ENCODE measurements around the gene TAS1R1. TPM values are rescaled to one million over a fixed set of nuclear protein-coding genes. Genes with fewer than 3 reads are reported as not detected.
A peak's percentile ranks its signal among the peaks of the same experiment; 100 is the strongest.

TAS1R1 gene
- total RNA-seq, 2 experiments from 2014 or later, result not detected

DNA sequence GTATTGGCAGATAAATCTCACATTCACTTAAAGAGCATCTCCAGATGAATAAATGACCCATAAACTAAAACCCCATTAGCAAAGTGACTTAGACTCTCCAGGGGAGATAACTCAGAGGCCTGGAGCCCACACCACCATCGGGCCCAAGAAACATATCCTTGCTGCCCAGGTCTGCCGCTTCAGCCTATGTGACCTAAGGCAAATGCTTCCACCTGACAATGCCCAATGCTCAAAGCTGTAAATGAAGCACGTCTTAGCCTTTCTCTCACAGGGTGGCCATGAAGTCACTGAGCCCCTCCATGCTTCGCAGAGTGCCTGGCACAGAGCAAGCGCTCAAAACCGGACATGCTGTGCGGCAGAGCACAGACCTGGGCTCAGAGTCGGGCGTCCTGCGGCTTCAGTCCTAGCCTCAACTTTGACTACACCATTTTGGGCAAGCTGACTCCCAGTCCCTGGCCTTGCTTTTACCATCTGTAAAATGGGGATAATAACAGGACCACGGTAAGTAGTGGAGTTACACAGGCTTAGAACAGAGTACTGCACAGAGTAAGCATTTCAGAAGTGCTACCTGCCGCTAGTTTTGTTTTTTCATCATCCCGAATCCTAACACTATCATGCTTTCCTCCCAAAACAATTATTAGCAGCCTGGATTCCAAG is 24.5 kb upstream of the TAS1R1 start:
- no peak overlapping the region for H3K27ac Mint-ChIP-seq
- CTCF ChIA-PET, result no interaction called here
- H3K27me3 Mint-ChIP-seq (ENCODE audit: low read depth), result no peaks in the 10 kb centered on the region
- intact Hi-C loops (cut with micrococcal nuclease), result no loop called here
- H3K4me3 Mint-ChIP-seq, result no peak overlapping the region
- H3K36me3 Mint-ChIP-seq (ENCODE audit: low read depth), result peaks cover 39% of the 10 kb centered on the region
- no peak for DNase-seq
- H3K4me1 Mint-ChIP-seq (ENCODE audit: low read depth), result peaks cover 4% of the 10 kb centered on the region
- H3K9me3 Mint-ChIP-seq, result no peaks in the 10 kb centered on the region

- H3K9me3 Mint-ChIP-seq, result no peaks in the 10 kb centered on the region
- H3K27ac Mint-ChIP-seq, result no peak overlapping the region
- peaks cover 4% of the 10 kb centered on the region for H3K4me1 Mint-ChIP-seq (ENCODE audit: low read depth)
- no peak overlapping the region for H3K4me3 Mint-ChIP-seq
- peaks cover 38% of the 10 kb centered on the region for H3K36me3 Mint-ChIP-seq (ENCODE audit: low read depth)
- DNase-seq, result no peak
- H3K27me3 Mint-ChIP-seq (ENCODE audit: low read depth), result no peaks in the 10 kb centered on the region
- CTCF ChIA-PET, result no interaction called here
- intact Hi-C loops (cut with micrococcal nuclease), result no loop called here
These were observed 23.1 kb upstream of the TAS1R1 start for GRCh38 chr1:6531996-6532395.

DNA sequence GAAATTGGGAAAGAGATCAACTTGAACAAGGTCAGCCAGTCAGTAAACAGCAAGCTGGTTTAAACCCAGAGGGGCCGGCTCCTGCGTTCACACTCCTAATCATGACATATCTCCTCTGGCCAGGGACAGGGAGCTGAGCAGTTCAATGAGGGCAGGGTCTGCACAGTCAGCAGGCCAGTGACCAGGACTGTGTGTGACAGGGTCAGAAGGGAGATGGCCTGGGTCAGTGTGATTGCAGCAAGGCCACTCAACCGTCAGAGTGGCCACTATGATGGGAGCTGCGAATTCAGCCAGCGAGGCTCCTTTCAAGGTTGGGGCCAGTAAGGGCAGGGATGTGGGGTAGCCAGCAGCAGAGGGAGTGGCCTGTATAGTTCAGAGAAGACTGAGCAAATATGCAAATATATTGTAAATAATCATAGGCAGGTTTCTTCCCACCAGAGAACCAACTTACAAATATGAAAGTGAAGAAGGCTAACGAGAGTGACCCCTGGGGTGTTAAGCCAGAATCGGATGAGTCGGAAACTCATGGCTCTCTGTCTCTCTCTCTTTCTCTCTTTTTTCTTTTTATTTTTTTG is 20.8 kb upstream of the TAS1R1 start:
- CTCF ChIA-PET, result interaction anchor here (1.5 kb wide), 1 partner anchor 10 kb away, joined by 4 read pairs; no protein-coding TSS in a partner anchor

GRCh38 chr1:6535214-6535613 is 19.9 kb upstream of the TAS1R1 start:
- peaks cover 33% of the 10 kb centered on the region for H3K36me3 Mint-ChIP-seq (ENCODE audit: low read depth)
- no peak for DNase-seq

More for the DNA sequence above, 20.8 kb upstream of the TAS1R1 start:
- Mint-ChIP-seq H3K4me1 (ENCODE audit: low read depth) (peaks cover 4% of the 10 kb centered on the region), H3K27ac (no peak overlapping the region), H3K4me3 (no peak overlapping the region), H3K9me3 (no peaks in the 10 kb centered on the region), H3K36me3 (ENCODE audit: low read depth) (peaks cover 30% of the 10 kb centered on the region), H3K27me3 (ENCODE audit: low read depth) (no peaks in the 10 kb centered on the region)
- intact Hi-C loops (cut with micrococcal nuclease), result no loop called here
- no peak for DNase-seq

DNA sequence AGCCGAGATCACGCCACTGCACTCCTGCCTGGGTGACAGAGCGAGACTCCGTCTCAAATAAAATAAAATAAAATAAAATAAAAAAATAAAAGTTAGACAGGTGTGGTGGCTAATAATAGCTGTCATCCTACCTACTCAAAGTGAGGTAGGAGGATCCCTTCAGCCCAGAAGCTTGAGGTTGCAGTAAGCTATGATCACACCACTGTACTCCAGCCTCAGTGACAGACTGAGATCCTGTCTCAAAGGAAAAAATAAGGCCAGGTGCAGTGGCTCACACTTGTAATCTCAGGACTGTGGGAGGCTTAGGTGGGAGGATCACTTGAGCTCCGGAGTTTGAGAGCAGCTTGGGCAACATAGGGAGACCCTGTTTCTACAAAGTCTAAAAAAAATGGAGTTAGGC is 18.8 kb upstream of the TAS1R1 start:
- Mint-ChIP-seq H3K4me3 (no peak overlapping the region), H3K9me3 (no peaks in the 10 kb centered on the region), H3K4me1 (ENCODE audit: low read depth) (peaks cover 6% of the 10 kb centered on the region), H3K27me3 (ENCODE audit: low read depth) (no peaks in the 10 kb centered on the region), H3K36me3 (ENCODE audit: low read depth) (peaks cover 31% of the 10 kb centered on the region), H3K27ac (no peak overlapping the region)
- CTCF ChIA-PET, result interaction anchor here (1.0 kb wide), 1 partner anchor 12 kb away, joined by 3 read pairs; no protein-coding TSS in a partner anchor
- intact Hi-C loops (cut with micrococcal nuclease), result no loop called here
- no peak for DNase-seq

More at GRCh38 chr1:6535214-6535613, 19.9 kb upstream of the TAS1R1 start:
- Mint-ChIP-seq H3K4me1 (ENCODE audit: low read depth) (peaks cover 6% of the 10 kb centered on the region), H3K27ac (peak overlapping the region; percentile 30), H3K4me3 (no peak overlapping the region), H3K27me3 (ENCODE audit: low read depth) (no peaks in the 10 kb centered on the region), H3K9me3 (no peaks in the 10 kb centered on the region)
- intact Hi-C loops (cut with micrococcal nuclease), result no loop called here
- CTCF ChIA-PET, result interaction anchor here (0.7 to 1.5 kb wide), 3 partner anchors 11 to 49 kb away, joined by 3 to 4 read pairs (median 4); no protein-coding TSS in a partner anchor

- H3K36me3 Mint-ChIP-seq (ENCODE audit: low read depth), result peaks cover 21% of the 10 kb centered on the region
- CTCF ChIA-PET, result interaction anchor here (0.6 kb wide), 1 partner anchor 14 kb away, joined by 3 read pairs; no protein-coding TSS in a partner anchor
- DNase-seq, result no peak
These were observed 16.2 kb upstream of the TAS1R1 start for GRCh38 chr1:6538956-6539355.

DNA sequence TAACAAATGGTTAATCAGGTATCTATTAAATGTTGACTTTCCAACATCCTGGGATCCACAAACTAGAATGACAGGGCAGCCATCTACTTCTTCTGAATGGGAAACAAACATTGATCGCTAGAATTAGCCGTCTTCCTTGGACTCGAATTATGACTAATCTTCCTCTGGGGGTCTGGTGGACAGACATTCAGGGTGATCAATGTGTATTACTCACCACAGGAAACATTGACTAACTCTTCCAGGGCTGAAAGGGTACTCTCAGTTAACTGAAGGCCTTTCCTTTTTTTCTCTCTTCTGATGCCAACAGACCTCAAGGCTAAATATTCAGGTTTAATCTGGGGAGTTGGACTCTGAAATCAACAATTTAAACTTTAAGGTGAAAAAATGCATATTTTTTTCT is 10.3 kb upstream of the TAS1R1 start:
- Mint-ChIP-seq H3K27me3 (ENCODE audit: low read depth) (no peaks in the 10 kb centered on the region), H3K4me1 (ENCODE audit: low read depth) (peaks cover 31% of the 10 kb centered on the region), H3K9me3 (no peaks in the 10 kb centered on the region), H3K27ac (peak overlapping the region; percentile 77), H3K4me3 (no peak overlapping the region), H3K36me3 (ENCODE audit: low read depth) (peaks cover 40% of the 10 kb centered on the region)
- no peak for DNase-seq
- CTCF ChIA-PET, result no interaction called here
- intact Hi-C loops (cut with micrococcal nuclease), result loop anchor here (5.0 kb wide), 1 partner anchor 82 kb away; no protein-coding TSS in a partner anchor

More at GRCh38 chr1:6538956-6539355, 16.2 kb upstream of the TAS1R1 start:
- Mint-ChIP-seq H3K4me3 (no peak overlapping the region), H3K9me3 (no peaks in the 10 kb centered on the region), H3K27ac (no peak overlapping the region), H3K27me3 (ENCODE audit: low read depth) (no peaks in the 10 kb centered on the region), H3K4me1 (ENCODE audit: low read depth) (peaks cover 6% of the 10 kb centered on the region)
- intact Hi-C loops (cut with micrococcal nuclease), result no loop called here

DNA sequence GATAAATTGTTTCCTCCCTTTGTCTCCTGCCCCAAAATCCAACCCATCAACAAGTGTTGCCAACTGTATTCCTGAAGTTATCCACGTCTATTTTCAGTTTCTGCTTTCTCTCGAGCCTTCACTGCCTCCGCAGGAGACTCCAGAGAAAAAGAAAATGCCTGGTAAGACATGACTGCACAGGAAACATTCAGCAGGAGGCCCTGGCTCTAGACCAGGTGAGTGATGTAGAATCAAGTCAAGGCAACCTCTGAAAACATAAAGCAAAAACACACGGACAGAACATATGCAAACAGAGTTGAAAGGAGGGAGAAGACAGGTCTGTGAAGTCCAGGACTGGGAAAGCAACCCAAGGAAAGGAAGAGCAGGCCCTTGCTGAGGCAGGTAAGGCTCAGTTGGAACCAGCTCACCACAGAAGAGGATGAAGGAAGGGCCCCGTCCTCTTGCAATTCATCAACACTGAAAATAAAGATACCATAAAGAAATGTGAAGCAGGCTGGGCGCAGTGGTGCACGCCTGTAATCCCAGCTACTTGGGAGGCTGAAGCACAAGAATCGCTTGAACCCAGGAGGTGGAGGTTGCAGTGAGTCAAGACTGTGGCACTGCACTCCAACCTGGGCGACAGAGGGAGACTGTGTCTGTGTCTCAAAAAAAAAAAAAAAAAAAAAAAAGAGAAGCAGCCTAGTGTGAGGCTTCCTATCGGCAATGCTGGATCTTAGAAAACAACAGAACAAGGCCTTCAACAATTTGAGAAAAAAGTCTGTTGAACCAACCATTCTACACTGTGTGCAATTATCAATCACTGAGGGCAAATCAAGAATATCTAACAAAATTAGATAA is 9.6 kb upstream of the TAS1R1 start:
- Mint-ChIP-seq H3K4me3 (no peak overlapping the region), H3K36me3 (ENCODE audit: low read depth) (peaks cover 42% of the 10 kb centered on the region), H3K27me3 (ENCODE audit: low read depth) (no peaks in the 10 kb centered on the region), H3K4me1 (ENCODE audit: low read depth) (peaks cover 31% of the 10 kb centered on the region), H3K27ac (peak overlapping the region; percentile 77), H3K9me3 (no peaks in the 10 kb centered on the region)
- intact Hi-C loops (cut with micrococcal nuclease), result loop anchor here (5.0 kb wide), 1 partner anchor 82 kb away; no protein-coding TSS in a partner anchor
- CTCF ChIA-PET, result interaction anchor here (0.7 kb wide), 1 partner anchor 96 kb away, joined by 3 read pairs; no protein-coding TSS in a partner anchor
- peak; percentile 43 for DNase-seq

DNA sequence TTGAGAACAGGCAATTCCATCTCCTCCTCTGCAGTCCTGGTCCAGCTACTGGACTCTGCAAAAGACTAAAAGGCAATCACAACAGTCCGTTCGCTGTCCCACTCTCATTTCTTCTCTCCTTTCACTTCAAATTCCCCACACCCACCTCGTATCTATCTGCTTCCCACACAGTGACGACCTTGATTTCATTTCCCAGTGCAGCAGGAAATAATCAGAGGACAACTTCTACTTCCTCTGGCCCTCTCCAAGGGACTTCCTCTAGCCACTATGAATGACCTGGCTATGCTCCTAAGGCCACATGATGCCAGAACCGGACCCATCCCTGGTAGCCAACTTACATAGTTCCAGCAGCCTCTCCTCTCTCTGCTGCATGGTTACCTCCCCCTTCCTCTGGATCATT is 8.8 kb upstream of the TAS1R1 start:
- DNase-seq, result no peak
- Mint-ChIP-seq H3K4me3 (no peak overlapping the region), H3K4me1 (ENCODE audit: low read depth) (peaks cover 31% of the 10 kb centered on the region), H3K27me3 (ENCODE audit: low read depth) (no peaks in the 10 kb centered on the region), H3K36me3 (ENCODE audit: low read depth) (peaks cover 42% of the 10 kb centered on the region), H3K27ac (peak overlapping the region; percentile 77), H3K9me3 (no peaks in the 10 kb centered on the region)
- CTCF ChIA-PET, result interaction anchor here (2.0 kb wide), 1 partner anchor 56 kb away, joined by 4 read pairs; no protein-coding TSS in a partner anchor
- intact Hi-C loops (cut with micrococcal nuclease), result loop anchor here (5.0 kb wide), 1 partner anchor 81 kb away; no protein-coding TSS in a partner anchor

DNA sequence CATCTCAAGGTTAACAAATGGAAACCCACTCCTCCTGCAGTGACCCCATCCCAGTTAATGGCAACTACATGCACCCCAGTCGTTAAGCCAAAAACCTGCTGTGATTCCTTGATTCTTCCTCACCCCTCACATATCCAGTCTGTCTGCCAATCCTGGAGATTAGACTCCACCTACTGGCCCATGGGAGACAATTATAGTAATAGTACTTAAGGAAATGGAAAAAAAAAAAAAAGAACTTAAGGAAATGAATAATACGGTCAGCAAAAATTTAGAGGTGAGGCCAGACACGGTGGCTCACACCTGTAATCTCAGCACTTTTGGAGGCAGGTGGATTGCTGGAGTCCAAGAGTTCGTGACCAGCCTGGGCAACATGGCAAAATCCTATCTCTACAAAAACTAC is 7.8 kb upstream of the TAS1R1 start:
- DNase-seq, result no peak
- Mint-ChIP-seq H3K36me3 (ENCODE audit: low read depth) (peaks cover 38% of the 10 kb centered on the region), H3K27ac (peak overlapping the region; percentile 77), H3K4me3 (no peak overlapping the region), H3K9me3 (no peaks in the 10 kb centered on the region), H3K27me3 (ENCODE audit: low read depth) (no peaks in the 10 kb centered on the region), H3K4me1 (ENCODE audit: low read depth) (peaks cover 34% of the 10 kb centered on the region)
- CTCF ChIA-PET, result interaction anchor here (0.9 to 2.0 kb wide), 2 partner anchors 57 to 99 kb away, joined by 3 to 4 read pairs; no protein-coding TSS in a partner anchor
- intact Hi-C loops (cut with micrococcal nuclease), result loop anchor here (5.0 kb wide), 1 partner anchor 80 kb away; no protein-coding TSS in a partner anchor

- CTCF ChIA-PET, result interaction anchor here (0.6 to 2.8 kb wide), 11 partner anchors 17 to 72 kb away, joined by 3 to 14 read pairs (median 4); partner anchors contain the start of genes PHF13 and ZBTB48
- H3K36me3 Mint-ChIP-seq (ENCODE audit: low read depth), result peaks cover 5% of the 10 kb centered on the region
- H3K4me3 Mint-ChIP-seq, result peak within 1 kb of the TSS; percentile 80
- no peaks in the 10 kb centered on the region for H3K27me3 Mint-ChIP-seq (ENCODE audit: low read depth)
- peak; percentile 96 for DNase-seq
- H3K27ac Mint-ChIP-seq, result peak within 1 kb of the TSS; percentile 24
- intact Hi-C loops (cut with micrococcal nuclease), result loop anchor here (1.0 to 5.0 kb wide), 6 partner anchors 25 to 148 kb away; partner anchors contain the start of genes DNAJC11, PHF13 and ZBTB48
- no peaks in the 10 kb centered on the region for H3K9me3 Mint-ChIP-seq
- H3K4me1 Mint-ChIP-seq (ENCODE audit: low read depth), result peaks cover 19% of the 10 kb centered on the region
These were observed 838 bp upstream of the TAS1R1 start, which contains the start of gene NOL9 for GRCh38 chr1:6554031-6554906. Gene NOL9, minus strand, starts transcription at chr1:6554513. Its CDS starts 11 bp downstream, at chr1:6554502.

Measured in activated naive CD4-positive, alpha-beta T cell treated with anti-CD3 and anti-CD28 coated beads for 36 hours (primary cell).